KOPT-K1 (cell line): ENCODE data around the gene KDM8.

Experiments used
- H3K27ac ChIP-seq: fragments of 200-600 bp; sonication (generic); 2 replicates; pipeline ENCODE4 v1.5.1; 2016; ENCODE audit warnings: antibody characterized with exemption, mild to moderate bottlenecking, low read depth, low read length; ENCODE audit not compliant: poor library complexity, severe bottlenecking
- H3K36me3 ChIP-seq: fragments of 200-600 bp; sonication (generic); 2 replicates; pipeline ENCODE4 v1.5.1; 2017; ENCODE audit warnings: antibody characterized with exemption, mild to moderate bottlenecking, low read length, moderate library complexity; ENCODE audit not compliant: insufficient read depth
- H3K9me3 ChIP-seq: fragments of 200-600 bp; sonication (generic); 2 replicates; pipeline ENCODE4 v1.5.1; 2017; ENCODE audit warnings: antibody characterized with exemption, low read length, mild to moderate bottlenecking; ENCODE audit not compliant: insufficient read depth, poor library complexity, severe bottlenecking

Gene KDM8

DNA sequence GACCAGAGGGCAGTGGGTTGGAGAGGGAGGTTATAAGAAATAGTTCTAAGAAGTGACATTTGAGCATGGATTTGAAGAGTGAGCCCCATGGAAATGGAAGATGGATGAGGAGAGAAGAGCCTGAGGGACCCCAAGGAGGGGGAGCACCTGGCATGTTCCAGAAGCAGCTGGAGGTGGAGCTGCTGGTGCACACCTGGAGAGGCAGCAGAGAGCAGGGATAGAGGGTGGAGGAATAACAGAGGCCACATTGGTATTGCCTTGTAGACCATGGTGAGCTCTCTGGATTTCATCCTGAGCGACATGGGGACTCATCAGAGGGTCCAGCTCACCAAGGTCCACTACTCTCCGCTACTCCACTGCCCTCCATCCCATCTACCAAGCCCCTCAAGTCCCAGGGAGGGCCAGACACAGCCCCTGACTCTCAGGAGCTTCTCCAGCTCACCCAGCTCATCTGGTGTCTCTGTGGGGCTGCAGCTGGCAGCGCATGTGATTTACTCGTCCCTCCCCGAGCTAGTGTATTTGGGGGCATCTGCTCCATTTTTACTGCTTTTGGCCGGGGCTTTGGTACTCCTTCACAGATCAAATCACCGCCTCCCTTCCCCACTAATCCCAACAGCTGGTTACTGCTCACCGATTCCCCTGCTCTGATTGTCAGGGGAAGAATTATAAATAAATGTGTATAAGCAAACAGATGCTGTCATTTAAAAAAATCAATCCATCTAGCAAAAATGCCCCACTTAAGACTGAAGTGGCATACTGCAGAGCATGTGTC is 22.1 kb upstream of the KDM8 start:
- no peaks in the 10 kb centered on the region for H3K9me3 ChIP-seq
- H3K27ac ChIP-seq = no peak overlapping the region
- no peaks in the 10 kb centered on the region for H3K36me3 ChIP-seq

DNA sequence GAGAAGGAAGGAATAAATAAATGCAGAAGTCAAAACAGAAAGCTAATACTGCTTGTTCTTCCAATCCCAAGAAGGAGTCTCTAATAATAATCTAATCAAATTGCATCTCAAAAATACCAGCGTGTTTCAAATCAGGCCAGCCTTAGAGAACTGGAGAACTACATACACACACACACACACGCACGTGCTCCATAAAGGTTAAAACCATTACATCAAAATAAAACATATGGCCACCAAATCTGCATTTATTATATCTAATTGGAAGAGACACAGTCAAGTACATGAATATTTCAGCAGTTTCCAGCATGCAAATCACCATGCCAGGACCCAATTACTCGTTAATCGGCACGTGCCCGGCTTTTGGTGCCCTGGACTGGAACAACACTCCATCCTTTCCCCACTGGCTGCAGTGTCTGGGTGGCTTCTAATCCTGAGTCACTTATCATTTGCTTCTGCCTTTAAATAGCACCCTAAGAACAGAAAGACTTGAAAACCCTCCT is 20.4 kb upstream of the KDM8 start:
- Histone ChIP-seq H3K36me3 (no peaks in the 10 kb centered on the region), H3K9me3 (no peaks in the 10 kb centered on the region), H3K27ac (no peak overlapping the region)

DNA sequence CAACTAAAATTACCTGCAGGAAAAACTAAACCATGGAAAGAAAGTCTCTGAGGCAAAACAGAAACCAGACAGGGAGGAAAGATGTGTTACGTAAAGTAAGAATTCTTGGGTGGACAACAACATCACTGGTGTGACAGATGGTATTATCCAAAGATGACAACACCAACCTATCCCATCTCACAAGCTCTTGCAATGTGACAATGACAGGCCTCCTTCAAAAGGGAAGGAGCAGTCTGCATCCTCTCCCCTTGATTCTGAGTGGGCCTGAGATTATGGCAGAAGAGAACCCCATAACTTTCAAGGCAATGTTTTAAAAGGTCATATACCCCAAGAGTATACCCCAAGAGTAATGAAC is 17.6 kb upstream of the KDM8 start:
- Histone ChIP-seq H3K9me3 (no peaks in the 10 kb centered on the region), H3K36me3 (no peaks in the 10 kb centered on the region), H3K27ac (no peak overlapping the region)

DNA sequence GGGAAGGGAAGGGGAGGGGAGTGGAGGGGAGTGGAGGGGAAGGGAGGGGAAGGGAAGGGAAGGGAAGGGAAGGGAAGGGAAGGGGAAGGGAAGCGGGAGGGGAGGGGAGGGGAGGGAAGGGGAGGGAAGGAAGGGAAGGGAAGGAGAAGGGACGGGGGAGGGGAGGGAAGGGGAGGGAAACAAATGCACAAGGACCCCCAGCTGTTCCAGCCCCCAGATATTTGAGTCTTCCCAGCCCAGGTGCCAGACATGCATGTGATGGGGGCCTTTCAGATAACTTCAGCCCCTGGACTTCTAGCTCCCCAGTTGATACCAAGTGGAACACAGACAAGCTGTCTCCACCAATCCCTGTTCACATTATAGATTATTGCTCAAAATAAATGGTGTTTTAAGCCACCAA is 14.7 kb upstream of the KDM8 start:
- no peaks in the 10 kb centered on the region for H3K36me3 ChIP-seq
- no peaks in the 10 kb centered on the region for H3K9me3 ChIP-seq
- H3K27ac ChIP-seq = no peak overlapping the region

DNA sequence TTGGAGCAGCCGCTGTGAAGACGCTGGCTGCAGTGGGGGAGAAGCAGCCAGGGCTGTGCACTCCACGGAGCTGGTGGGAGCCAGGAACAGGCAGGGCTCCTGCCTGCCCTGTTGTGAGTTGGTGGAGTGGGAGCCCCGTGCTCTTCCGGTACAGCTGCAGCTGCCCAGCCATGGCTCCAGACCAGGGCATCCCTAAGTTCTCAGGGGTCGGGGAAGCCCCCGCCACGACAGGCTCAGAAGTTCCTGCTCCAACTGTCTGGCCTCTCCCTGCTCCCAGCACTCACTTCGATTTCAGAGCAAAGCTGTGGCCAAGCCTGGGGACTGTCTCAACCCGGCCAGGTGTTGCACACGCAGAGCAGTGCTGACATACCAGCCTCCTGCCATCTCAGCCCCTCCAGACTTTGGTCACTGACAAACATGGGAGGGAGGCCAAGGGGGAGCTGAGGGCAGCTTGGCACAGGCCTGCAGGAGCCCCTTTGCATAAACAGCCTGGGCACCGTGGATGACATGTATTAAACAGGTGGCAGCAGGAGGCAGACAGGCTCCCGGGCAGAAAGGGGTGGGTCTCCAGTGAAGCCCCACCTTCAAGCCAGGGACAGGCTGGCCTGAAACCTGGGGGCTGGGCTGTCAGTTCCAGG is 13.9 kb upstream of the KDM8 start:
- Histone ChIP-seq H3K36me3 (no peaks in the 10 kb centered on the region), H3K9me3 (peaks cover 3% of the 10 kb centered on the region), H3K27ac (no peak overlapping the region)

DNA sequence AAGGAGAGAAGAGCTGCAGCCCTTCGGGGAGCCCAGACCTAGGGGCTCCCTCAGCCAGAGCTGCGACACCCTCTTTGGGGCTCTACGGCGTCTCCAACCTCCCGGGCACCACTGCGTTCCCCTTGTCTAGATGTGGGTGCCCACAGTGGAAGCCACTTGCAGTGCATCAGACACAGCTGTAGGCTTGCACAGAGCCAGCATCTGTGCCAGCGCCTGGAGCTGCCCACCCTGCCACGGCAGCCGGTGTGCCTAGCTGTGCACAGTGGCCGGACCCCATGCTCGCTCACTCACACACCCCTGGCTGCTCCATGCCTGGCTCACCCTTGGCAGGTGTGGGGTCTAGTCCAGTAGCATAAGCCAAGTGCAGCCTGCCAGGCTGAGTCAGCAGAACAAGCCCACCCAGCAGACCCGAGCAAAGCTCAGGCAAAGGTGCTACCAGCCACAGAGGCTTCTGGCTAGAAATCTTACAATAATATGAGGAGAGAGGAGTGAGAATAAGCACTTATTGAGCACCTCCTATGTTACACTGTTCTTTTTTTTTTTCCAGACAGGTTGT is 12.9 kb upstream of the KDM8 start:
- Histone ChIP-seq H3K9me3 (peaks cover 7% of the 10 kb centered on the region), H3K27ac (no peak overlapping the region), H3K36me3 (no peaks in the 10 kb centered on the region)

DNA sequence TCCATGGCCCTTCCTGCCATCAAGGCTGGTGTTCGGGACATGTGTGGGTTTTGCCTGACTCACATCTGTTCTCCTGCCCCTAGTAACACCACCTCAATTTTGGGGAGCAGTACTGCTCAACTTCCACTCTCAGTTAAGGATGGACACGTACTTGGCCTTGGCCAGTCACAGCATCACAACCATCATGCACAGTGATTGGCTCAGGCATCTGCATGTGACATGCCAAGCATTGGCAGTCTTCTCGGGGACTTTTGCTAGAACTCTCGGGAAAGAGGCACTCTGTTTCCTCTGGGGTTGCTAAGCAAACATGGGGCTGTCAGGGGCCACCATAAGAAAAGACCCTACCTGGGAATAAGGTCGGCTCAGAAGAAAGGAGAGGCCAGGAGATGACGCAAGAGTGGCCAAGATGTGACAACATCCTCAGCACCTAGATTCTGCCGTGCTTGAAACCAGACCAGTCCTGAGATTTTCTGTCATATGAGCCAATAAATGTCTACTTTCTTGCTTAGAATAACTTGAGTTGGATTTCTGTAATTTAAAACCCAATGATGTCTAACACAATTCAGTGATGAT is 11.9 kb upstream of the KDM8 start:
- Histone ChIP-seq H3K27ac (no peak overlapping the region), H3K9me3 (peaks cover 7% of the 10 kb centered on the region), H3K36me3 (no peaks in the 10 kb centered on the region)

DNA sequence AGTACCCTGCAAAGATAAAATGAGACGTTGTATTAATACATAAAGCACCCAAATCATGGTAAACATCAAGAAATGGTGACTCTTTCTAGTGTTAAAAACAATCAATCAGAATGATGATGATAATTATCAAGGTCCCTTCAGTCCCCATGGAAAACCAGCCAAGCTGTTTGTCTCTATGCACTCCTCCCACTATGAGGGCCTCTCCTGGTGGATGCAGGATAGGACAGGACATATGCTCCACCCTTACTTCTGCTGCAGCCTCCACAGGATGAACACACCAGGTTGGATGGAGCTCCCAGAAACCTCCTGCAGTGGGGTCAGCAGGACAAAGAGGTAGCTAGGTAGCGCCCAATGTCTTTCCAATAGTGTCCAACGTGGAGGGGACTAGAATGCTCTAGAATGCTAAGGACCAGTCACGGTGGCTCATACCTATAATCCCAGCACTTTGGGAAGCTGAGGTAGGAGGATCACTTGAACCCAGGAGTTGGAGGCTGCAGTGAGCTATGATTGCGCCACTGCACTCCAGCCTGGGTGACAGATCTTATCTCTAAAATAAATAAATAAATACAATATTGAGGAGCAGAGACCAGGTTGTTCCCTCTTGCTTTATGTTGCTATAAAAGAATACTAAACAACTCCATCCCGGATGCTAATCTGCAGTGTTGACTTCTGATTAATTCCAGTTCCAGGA is 9.9 kb upstream of the KDM8 start:
- Histone ChIP-seq H3K36me3 (no peaks in the 10 kb centered on the region), H3K9me3 (peaks cover 7% of the 10 kb centered on the region), H3K27ac (no peak overlapping the region)

DNA sequence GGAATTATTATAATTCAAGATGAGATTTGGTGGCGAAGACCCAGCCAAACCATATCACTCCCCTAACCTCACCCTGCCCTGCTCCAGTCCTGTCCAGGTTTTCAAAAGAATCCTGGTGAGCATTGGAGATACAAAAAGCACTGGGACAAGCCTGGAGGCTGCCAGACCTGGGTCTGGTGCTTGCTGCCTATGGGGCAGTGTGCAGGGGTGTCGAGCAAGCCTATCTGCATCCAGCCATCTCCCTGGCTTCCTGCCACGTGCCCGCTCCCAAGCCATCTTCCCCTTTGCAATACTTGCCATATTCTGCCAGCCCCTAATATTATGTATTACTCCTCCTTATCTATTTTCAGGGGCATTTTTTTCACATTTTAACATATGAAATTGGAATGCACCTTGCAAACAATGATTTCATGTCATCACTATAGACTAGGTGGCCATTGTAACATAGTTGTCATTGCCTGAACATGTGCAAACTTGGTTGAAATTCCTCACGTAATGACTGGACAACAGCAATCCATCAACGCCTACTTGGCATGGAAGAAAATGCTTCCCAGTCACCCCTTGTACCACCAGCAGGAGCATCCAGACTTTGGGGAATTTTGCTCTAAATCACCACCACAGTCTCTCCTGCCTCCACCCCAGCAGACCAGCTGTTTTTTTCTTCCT is 8.1 kb upstream of the KDM8 start:
- Histone ChIP-seq H3K27ac (no peak overlapping the region), H3K36me3 (no peaks in the 10 kb centered on the region), H3K9me3 (peaks cover 7% of the 10 kb centered on the region)

DNA sequence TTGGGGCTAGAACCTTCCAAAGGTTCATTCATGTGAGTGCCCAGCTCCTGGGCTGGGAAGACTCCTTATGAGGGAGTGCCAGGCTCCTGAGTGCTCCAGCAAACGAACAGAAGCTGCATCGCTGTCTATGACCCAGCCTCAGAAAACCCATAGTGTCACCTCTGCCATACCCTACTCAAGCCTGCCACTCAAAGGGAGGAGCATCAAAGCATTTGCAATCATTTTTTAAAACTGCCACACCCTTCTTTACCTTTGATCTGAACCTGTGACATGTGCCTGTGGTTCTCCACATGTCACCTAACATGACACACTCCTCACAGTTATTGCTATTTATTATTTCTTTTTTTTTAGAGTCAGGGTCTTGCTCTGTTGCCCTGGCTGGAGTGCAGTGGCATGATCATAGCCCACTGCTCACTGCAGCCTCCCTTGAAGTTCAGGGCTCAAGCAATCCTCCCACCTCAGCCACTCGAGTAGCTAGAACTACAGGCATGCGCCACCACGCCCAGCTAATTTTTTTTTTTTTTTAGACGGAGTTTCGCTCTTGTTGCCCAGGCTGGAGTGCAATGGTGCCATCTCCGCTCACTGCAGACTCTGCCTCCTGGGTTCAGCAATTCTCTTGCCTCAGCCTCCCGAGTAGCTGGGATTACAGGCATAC is 7.3 kb upstream of the KDM8 start:
- no peaks in the 10 kb centered on the region for H3K36me3 ChIP-seq
- peaks cover 7% of the 10 kb centered on the region for H3K9me3 ChIP-seq
- no peak overlapping the region for H3K27ac ChIP-seq

DNA sequence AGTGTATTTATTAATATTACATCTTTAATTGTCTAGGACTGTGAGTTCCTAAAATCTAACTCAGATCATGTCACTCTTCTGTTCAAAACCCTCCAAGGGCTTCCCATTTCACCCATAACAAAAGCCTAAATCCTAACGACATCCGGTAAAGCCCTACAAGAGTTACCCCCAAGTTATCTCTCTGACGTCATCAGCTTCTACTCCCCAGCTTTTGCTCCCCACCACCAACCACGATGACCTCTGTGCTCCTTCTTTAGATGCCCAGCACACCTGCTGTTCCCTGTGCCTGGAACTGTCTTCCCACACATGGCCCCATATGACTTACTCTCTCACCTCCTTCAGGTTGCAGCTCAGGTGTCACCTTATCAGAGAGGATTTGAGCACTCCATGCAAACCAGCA is 6.3 kb upstream of the KDM8 start:
- Histone ChIP-seq H3K36me3 (no peaks in the 10 kb centered on the region), H3K9me3 (peaks cover 7% of the 10 kb centered on the region), H3K27ac (no peak overlapping the region)

DNA sequence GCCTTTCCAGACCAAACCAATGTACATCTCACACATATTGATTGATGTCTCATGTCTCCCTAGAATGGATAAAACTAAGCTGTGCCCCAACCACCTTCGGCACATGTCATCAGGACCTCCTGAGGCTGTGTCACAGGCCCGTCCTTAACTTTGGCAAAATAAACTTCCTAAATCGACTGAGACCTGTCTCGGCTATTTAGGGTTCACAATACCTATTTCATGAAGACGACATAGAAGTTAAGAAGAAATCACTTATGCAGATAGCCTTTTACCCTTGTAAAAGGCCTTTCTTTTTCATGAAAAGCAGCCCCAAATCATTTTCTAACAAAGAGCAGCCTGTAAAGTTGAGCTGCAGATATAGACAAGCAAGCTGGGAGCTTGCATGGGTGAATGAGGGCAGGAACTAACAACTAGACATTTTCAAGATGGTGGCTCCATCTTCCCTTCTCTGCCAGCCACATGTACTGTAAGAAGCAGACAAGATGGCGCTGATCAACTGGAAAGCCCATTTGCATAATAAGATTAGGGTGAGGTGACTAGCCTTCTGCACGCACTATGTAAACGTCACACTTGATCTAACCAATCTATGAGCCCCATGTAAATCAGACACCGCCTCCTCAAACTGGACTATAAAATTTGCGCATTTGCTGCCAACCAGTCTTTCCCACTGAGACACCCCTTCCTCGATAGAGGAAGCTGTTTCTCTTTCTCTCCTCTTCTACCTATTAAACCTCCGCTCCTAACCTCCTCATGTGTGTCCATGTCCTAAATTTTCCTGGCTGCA is 4.7 kb upstream of the KDM8 start:
- peak overlapping the region; percentile 90 for H3K27ac ChIP-seq
- peaks cover 7% of the 10 kb centered on the region for H3K9me3 ChIP-seq
- H3K36me3 ChIP-seq = no peaks in the 10 kb centered on the region

DNA sequence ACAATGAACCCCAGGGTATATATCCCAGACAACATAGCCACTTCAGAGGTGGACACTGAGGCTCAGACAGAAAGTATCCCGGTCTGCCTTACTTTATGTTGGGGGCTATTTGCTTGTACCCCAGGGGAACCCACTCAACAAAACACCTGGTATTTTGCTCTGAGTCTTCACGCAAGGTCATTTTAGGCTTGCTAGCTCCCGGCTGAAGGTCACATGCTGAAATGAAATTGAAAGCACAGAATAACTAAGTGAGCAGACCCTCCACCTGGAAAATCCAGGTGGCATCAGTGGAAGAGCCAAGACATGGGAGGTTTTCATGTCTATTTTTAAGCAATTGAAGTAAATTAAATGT is 4.1 kb upstream of the KDM8 start:
- no peaks in the 10 kb centered on the region for H3K36me3 ChIP-seq
- peaks cover 6% of the 10 kb centered on the region for H3K9me3 ChIP-seq
- peak overlapping the region; percentile 90 for H3K27ac ChIP-seq

DNA sequence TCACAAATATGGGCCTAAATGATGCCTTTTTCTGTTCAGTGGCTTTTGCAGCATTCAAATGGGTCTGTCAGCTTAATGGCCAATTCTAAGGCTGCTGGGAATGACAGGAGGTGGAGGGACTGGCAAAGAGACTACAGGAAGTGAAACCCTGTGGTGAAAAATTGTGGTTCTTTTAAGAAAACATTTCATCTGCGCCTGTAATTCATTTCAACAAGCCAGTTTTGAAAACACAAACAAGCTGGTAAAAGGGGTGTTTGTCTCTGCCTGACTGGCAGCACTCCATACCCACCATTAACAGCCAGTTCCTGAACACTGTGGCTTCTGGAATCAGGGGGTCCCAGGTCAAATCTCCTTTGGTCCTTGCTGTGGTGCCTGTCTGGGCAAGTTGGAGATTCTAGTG is 3.6 kb upstream of the KDM8 start:
- H3K36me3 ChIP-seq = no peaks in the 10 kb centered on the region
- H3K27ac ChIP-seq = peak overlapping the region; percentile 90
- H3K9me3 ChIP-seq = peaks cover 1% of the 10 kb centered on the region
